HG03521 (cell line): ENCODE measurements around the gene CLDN7.

ENCODE experiments used
- ATAC-seq: cut with Tn5 transposase; IDR thresholded peaks from one replicate; pipeline ENCODE4 v1.9.1; 2021; ENCODE audit warnings: mild to moderate bottlenecking, moderate library complexity; ENCODE audit not compliant: unreplicated experiment

The CLDN7 gene

DNA sequence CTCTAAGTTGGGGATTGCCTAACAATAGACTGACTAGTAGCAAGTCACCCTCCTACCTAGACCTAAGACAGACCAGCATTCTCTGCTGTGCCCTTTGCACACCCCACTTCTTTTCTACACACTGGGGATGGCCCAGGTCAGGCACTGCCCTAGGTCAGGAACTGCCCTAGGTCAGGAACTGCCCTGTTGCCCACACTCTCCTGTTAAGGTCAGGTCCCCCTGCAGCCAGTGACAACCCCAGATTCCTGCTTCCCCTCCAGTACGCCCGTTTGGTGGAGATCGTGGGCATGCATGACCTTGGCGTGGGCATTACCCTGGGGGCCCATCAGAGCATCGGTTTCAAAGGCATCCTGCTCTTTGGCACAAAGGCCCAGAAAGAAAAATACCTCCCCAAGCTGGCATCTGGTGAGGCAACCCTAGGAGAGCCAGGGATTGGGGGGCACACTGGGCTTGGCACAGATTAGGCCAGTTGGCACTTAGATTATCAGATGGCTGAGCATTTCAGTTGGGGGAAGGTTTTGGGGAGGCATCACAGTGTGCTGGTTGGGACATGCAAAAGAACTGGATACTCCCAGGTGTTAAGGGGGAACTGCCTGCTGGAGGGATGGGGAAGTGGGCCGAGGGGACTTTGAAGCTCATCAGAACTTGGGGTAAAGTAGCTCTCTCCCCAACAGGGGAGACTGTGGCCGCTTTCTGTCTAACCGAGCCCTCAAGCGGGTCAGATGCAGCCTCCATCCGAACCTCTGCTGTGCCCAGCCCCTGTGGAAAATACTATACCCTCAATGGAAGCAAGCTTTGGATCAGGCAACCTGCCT, 40.8 kb downstream of the CLDN7 start:
- ATAC-seq = no peak

DNA sequence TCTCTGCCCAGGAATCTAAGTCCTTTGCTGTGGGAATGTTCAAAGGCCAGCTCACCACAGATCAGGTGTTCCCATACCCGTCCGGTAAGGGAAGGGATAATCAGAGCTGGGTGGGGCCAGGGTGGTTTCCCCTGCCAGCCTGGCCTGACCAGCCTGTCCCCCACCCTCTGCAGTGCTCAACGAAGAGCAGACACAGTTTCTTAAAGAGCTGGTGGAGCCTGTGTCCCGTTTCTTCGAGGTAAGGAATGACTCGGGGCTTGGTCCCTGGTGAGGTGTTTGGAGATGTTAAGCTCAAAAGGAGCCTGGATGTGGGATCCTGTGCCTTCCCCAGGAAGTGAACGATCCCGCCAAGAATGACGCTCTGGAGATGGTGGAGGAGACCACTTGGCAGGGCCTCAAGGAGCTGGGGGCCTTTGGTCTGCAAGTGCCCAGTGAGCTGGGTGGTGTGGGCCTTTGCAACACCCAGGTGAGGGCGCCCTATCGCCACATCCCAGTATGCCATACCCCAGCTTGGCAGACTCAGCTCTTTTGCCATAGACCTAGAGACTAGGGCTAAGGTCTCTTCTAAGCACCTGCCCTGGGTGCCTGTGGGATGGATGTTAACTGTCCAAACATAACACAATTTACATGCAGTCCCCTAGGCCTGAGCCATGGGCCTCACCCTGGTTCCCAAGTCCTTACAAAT, 41.5 kb downstream of the CLDN7 start:
- ATAC-seq = no peak

DNA sequence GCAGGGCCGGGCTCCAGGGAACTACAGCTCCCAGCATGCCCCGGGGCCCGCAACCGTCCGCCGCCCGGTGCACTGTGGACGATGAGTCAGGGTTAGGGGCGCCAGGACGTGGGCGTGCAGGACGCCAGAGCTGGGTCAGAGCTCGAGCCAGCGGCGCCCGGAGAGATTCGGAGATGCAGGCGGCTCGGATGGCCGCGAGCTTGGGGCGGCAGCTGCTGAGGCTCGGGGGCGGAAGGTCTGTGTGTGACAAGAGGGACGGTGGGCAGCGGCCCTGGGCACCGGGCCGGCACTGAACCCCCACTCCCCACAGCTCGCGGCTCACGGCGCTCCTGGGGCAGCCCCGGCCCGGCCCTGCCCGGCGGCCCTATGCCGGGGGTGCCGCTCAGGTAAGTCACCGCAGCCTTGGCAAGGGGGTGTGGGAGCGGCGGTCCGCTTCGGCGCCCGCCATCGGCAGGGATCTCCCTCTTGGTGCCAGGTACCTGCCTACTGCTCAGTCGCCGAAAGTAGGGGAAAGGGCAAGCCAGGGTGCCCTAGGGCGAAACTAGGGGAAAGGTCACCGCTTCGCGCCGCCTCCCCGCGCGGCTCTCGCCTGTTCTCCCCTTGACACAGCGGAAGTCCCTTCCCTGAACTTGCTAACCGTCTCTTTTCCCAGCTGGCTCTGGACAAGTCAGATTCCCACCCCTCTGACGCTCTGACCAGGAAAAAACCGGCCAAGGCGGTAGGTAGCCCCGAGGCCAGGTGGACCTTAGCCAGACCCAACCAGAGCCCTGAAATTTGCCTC, 42.3 kb downstream of the CLDN7 start, which contains the start of the genes ACADVL and DLG4:
Gene ACADVL, plus strand, starts transcription at position 127 of the 781 bp plus-strand sequence. Its CDS starts 47 bp downstream, at position 174.
Gene DLG4, minus strand, starts transcription at position 25 of the 781 bp plus-strand sequence.
- ATAC-seq = no peak

DNA sequence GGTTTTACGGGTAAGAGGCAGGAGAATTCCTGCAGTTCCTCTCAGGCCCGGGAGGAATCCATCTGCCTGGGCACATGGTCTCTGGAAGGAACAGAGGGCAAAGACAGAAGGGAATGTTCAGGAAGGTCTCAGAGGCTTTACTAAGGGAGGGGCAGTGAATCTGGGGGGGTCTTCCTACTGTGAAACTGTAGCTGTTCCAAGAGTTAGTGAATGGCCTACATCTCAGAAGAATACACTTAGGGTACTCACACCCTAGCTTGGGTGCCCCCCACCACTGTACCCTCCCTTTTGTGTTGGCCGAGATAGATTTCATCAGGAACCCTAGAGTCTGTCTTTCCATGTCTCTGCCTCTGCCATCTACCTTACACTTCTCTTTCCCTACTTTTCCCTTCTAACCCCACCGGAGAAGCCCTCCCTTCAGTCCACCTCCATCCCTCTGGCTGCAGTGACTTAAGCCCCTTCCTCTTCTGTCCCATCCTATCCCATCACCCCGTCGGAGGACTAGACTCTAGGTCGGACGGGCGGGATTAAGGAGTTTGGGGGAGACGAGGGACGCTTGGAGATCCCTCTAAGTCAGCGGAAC, 43.0 kb downstream of the CLDN7 start:
- no peak for ATAC-seq

DNA sequence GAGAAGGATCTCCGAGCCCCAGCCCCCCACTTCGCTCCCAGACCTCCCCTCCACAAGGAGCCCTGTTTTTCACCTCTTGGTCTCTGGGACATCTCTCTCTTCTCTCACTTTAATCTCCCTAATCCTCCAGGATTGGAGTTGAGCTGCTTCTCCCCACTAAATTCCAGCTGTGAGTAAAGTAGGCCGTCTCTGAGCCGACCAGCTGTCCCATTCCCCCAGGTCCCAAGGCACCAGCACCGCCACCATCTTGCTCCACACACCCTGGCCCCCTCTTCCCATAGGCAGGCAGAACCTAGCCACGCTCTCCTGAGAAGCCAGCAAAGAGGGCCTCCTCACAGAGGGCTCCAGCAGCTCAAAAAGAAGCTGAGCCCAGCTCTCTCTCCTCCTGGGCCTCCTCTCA, 43.5 kb downstream of the CLDN7 start:
- no peak for ATAC-seq

DNA sequence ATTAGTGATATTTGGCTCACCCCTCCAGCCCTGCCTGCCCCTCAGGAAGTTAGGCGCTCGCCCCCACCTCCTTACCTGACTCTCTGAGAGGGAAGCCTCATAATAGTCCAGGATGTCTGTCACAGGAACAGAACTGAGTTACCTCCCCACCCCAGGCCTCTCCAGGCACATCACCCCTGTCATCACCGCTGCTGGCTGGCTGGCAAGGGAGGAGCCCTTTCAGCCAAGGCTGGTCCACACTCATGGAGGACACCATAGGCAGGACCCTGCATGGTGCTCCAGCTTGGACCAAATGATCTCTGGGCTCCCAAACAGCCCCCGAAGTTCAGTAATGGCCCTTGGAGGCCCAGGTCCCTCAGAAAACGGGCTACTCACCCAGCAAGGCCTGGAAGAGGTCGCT, 44.1 kb downstream of the CLDN7 start:
- no peak for ATAC-seq

DNA sequence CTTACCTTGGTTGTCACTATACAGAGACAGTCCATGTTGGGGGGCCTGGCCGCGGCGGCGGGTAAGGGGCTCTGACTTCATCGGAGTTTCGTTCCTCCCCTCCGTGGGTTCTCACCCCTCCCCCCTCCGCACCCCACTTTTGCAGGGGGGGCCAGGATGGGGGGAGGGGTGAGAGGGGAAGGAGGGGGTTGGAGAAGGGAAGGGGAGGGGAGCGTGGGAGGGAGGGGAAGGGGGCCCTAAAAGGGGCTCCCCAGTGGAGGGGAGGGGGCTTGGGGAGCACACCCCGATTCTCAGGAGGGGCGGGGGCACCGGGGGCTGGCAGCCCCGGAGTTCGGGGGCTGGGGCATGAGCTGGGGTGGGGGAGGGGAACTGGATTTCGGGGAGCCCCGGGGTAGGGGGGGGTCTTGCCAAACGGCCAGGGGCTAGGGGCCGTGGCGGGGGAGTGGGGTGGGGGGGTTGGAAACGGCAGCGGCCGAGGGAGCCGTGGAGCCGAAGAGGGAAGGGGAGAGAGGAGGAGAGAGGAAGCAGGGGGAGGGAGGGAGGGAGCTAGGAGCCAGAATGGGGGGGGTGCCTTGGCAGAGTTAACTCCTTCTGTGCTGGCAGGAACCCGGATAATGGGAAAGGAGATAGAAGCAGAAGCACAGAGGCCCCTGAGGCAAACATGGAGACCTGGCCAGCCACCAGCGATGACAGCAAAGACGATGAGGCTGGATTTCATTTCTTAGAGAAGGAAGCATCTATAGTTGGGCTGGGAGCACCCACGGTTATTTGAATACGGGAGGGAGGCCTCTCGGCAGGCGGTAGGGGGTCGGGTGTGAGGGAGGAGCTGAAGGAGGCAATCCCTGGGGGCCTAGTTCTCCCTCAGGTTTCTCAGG, 44.9 kb downstream of the CLDN7 start:
- no peak for ATAC-seq

DNA sequence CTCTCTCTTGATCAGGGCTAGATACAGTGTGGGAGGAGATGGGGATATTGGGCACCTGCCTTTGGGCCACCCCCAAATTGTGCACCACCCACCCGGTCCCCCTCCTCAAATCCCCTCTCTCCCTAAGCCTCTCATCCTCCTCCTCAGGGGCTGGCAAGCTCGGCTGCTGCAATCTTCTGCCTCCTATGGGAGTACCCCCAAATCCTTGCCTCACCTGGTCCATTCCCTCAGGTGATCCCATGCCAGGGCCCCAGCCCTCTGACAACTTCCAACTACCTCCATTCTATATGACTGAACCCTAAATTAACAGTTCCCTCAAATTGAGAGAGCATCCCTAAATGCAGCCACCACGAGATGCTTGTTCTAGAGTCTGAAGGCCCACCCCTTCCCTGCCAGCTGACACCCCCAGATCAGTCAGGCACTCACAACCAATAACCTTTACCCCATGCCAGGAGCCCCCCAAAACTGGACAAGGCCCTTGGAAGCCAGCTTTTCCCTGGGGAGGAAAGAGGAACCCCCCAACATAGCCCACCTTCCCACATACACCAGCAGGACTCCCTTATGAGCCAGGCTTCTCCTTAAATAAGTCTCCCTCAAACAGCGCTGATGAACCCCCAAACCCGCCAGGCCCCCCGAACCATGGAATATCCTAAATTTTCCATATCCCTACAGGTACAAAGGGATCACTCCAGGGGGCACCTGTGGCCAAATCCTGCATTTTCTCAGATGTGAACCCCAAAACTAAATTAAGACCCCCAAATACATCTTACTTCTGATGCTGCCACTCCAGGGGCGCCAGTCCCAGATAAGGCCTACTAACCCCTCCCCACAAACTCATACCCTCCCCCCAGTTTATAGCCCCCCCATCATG, 45.8 kb downstream of the CLDN7 start:
- no peak for ATAC-seq

DNA sequence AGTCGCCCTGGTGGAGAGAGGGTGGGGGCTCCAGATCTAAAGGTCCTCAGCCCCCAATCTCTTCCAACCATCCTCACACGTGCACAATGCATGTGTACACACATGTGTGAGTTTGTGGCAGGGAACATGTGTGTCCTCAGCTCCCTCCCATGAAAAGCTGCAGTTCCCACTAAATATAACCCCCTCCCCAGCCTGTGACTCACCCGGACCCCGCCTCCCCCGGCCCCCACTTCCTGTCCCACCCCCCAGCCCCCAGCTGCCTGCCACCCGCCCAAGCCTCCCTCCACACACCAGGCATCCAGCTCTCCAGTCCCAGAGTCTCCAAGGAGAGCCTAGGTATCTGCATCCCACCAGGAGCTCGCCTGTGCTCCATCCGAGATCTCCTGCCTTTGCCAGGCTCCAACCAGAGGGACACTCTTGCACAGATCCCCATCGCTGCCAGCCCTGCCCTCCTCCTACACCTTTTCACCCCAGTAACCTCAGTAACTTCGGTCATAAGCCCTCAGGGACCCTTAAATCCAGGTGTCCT, 46.6 kb downstream of the CLDN7 start:
- no peak for ATAC-seq

DNA sequence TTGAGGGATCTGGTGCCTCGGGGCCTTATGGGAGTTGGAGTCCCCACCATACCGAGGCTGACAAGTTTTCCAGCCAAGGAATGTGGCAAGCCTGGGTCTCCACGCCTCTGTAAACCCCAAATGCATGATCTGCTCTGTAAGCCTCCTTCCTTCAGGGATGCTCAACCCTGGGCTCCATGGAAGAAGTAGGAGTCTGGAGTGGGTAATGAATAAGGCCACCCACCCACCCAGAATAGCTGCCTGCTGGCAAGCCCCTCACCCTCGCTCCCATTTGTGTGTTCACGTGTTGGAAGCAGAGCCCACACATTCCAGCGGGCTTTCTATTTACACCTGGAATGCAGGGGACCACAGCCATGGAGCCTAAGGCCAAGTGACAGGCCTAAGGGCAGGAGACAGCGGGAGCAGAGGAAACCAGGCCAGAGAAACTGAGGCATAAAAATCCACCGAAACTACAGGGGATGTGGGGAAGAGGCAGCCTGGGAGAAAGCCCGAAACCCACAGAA, 47.1 kb downstream of the CLDN7 start:
- no peak for ATAC-seq

DNA sequence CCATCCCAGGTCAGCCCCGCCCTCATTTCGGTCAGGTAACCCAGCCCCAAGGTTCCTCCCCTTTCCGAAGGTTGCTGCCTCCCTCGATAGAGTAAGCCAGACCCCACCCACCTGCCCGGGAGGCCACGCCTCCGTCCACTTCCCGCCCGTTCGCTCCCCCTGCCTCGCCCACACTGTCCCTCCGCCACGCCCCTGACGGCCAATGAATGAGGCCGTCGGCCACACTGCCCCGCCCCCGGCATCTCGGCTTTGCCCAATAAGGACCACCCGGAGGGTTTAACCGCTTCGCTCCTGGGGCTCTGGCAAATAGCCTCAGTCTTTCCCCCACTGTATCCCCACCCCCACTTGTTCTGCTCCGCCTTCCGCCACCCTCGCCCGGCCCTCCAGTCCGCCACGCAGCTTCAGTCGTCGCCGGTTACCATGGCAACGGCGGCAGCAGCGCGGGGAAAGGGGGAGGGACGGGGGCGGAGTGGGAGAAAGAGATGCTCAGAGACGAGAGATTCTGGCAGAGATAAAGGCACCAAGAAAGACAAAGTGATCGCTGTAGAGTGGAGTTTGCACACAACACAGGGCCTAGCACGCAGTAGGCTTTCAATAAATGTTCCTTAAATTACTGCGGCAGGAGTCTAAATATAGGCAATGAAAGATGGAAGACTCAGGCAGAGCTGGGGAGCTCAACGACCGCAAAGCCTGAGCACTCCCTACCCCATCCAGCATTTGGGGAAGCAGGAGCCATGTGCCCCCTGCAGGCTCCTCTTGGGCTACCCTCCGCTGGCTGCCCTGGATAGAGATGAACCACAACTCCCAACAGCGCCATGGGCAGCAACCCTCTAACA, 47.8 kb downstream of the CLDN7 start:
- ATAC-seq = peak; percentile 62

DNA sequence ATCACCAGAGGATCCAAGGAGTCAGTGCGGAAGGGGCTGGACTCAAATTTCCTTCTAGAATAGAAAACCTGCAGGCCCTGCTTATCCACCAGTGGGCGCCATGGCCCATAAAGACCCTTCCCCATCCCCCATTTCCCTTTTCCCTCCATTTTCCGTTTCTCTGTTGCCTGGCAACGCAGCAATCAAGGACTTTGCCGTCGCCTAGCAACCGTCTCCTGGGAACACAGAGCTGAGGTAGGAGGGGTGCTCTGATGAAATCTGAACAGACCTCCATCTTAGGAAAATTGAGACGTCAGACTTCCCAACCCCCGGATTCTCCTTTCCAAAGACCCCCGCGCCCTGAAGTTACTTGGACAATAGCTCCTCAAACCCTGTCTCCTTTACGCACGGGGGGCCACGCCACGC, 48.4 kb downstream of the CLDN7 start:
- no peak for ATAC-seq

DNA sequence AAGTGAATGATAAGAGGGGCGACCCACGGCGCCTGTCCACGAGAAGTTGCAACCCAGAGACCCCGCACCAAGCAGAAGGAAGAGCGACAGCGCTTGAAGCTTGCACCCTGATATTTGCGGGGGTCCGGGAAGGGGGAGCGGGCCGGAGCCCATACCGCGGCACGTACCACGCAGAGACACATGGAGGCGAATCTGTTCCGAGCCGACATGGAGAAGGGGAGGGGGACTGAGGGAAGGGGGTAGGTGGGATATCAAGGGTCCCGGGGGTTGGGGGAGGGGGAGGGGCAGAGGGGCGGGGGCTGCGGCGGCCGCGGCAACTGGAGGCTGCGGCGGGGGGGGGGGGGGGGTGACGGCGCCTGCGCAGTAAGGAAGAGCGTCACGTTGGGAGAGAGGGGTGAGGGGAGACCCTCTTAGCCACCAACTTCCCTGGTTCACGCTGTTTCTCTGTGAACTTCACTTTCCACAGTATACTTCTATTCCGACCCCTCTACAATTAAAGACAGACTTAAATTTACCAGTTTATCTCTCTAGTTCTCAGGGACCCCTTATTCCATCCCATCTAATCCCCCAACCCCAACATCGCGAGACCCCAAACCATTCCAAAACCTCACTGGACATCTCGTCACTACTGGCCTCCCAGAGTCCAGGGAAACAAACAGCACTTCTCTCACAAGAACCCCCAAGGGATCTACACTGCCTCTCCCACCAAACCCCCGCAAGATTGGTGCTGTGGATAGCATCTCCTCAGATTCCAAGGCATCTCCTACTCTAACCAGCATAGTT, 50.6 kb downstream of the CLDN7 start:
- ATAC-seq = no peak
